NCI-H2107 (cell line): ENCODE results near the gene RAET1G.
"Not testable (repeated sequence)": the region's sequence is repeated elsewhere in the genome, so short reads cannot be mapped to it uniquely, and the experiment has no call there.

ENCODE experiments used
- DNase-seq: peaks from one replicate; lab custom pipeline; 2025; lab: John Stamatoyannopoulos, UW

RAET1G gene

DNA sequence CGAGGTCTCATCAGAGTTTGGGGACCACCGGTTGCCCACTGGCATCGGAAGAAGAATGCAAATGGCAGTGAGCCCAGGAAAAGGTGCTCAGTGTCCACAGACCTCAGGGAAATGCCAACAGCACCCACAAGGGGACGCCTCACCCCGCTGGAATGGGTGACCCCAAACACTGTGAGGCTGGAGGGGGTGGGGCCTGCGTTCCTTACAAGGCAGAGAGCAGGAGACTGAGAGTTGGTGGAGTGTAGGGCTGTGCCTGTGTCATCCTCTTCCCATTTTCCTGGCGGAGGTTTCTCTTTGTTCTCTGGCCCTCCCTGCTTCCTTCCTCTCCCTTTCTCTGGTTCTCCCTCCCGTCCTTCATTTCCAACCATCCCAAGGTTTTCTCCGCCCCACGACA lies 31.0 kb upstream of the RAET1G start:
- not testable (repeated sequence) for DNase-seq

DNA sequence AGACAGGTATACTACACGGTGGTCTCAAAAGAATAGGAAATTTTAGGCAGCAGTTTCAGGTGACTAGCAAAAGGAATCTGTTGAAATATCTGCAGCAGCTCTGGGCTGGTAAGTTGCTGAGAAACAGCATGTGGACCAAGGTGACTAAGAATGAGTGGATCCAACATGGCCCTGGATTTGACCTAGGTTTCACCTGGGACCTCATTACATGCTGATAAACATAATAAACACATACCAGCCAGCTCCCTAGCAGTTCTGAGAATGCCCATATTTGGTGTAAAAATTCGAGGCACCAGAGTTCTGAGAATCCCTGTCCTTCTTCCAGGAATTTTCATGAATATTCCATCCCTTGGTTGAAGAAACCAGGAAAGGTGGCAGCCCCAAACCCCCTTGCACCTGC lies 30.5 kb upstream of the RAET1G start:
- not testable (repeated sequence) for DNase-seq

DNA sequence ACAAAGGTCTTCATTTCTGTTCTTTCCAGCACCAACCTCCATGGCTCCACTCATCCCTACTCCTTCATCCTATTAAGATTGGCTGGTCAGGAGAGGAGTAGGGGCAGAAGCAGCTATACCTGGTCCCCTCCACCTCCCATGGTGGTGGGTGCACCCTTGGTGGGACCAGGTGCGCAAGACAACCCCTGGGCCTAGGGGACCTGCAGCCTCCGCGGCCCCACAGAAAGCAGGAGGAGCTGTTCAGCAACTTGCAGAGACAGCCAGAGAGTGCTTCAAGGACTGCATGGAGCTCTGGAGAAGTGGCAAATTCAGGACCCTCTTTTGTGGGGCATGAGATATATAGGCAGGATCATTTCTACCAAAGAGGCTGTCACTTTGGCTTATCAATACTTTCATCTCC lies 28.7 kb upstream of the RAET1G start:
- DNase-seq = no peak

DNA sequence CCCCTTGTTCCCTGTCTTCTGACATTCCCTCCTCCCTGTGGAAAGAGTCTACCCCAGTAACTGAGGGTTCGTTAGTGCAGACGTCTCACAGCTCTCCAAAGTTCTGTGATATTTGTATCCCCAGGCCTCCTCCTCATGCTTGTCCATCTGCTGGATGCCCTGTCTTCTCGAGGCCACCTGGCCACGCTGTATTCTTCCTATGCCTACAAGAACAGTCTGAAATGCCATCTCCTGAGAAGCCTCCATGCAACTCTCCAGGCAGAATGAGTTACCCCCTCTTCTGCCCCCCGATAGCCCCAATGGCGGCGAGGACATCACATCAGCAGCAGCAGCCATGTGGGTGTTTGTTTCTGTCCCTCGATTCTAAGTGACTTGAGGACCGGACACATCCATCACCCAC lies 28.2 kb upstream of the RAET1G start:
- DNase-seq = no peak

DNA sequence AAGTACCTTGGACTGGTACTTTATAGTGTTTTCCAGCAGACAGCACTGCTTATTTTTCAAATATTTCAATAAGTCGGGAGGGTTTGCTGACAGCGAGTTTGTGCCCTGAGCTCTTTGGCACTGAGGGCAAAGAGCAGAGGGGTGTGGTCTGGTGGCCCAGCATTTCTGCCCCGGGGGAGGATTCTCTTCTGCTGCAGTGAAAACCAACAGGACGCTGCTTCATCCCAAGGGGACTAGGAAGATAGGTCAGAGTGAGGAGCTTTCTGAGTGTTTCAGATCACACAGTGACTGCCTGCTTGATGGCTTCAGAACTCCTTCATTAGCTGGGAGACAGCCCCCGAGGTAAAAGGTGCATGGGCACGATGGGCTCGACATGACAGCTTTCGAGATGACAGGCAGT lies 27.5 kb upstream of the RAET1G start:
- no peak for DNase-seq

DNA sequence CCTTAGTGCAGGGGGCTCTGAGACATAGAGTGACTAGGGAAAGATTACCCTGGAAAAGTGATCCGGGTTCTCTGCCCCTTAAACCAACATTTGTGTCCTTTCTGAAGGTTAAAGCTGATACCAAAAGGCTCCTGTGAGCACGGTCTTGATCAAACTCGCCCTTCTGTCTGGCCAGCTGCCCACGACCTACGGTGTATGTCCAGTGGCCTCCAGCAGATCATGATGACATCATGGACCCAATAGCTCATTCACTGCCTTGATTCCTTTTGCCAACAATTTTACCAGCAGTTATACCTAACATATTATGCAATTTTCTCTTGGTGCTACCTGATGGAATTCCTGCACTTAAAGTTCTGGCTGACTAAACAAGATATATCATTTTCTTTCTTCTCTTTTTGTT lies 25.7 kb upstream of the RAET1G start:
- no peak for DNase-seq

DNA sequence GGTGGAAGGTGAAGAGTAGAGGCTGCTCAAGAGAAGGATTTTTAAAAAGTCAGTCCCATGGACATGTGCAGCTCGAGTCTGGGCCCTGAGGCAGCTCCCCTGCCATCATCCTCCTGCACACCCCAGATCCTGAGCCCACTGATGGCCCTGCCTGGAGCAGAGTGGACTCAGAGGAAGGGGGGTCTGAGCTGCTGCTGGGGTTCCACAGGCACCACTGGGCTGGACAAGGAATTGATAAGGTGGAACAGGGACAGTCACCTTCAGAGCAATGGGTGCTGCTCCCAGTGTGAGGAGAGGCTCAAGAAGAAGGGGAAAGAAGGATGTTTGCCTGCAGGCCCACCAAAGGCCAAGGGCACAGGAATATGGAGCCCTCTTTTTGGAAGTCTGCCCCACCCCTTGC lies 25.1 kb upstream of the RAET1G start:
- DNase-seq = no peak

DNA sequence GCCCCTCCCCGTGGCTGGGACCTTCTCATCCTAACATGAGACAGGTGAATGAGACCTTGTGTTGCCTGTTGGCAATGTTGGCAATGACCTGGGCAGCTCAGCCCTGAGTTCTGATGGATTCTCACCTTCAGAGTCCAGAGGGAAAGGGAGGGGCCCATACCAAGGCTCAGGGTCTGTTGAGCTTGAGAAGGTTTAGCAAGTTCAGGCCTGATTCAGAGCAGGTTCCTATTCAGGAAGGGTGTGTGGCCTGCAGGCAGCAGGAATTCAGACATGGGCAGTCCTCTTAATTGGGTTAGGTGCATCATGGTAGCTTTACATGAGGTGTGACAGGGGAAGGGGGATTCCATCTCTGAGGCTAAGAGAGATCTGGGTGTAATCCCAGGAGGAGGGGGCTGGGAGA lies 24.6 kb upstream of the RAET1G start:
- not testable (repeated sequence) for DNase-seq

DNA sequence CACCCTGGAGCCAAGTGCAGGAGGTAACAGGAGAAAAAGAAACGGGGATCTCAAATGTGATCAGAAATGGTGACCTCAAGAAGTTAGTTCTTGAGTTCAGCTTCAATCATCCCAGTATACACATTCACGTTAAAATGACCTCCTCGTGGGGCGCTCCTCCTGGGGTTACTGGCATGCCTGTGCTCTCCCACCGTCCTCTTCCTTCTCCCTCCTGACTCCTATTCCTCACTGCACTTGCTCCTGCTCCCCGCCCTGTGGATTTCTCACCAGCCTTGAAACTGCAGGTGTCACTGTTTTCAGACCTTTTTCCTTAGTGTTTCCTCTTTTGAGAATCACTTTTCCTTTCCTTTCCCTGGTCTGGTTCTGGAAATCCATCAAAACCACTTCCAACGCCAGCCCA lies 23.7 kb upstream of the RAET1G start:
- DNase-seq = not testable (repeated sequence)

DNA sequence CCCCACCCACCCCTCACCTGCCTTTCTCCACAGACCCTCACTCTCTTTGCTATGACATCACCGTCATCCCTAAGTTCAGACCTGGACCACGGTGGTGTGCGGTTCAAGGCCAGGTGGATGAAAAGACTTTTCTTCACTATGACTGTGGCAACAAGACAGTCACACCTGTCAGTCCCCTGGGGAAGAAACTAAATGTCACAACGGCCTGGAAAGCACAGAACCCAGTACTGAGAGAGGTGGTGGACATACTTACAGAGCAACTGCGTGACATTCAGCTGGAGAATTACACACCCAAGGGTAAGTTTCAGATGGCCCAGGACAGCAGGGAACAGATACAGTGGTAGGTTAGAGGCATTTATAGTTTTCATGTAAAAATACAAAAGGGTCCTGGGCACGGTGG lies 22.4 kb upstream of the RAET1G start:
- DNase-seq = not testable (repeated sequence)

DNA sequence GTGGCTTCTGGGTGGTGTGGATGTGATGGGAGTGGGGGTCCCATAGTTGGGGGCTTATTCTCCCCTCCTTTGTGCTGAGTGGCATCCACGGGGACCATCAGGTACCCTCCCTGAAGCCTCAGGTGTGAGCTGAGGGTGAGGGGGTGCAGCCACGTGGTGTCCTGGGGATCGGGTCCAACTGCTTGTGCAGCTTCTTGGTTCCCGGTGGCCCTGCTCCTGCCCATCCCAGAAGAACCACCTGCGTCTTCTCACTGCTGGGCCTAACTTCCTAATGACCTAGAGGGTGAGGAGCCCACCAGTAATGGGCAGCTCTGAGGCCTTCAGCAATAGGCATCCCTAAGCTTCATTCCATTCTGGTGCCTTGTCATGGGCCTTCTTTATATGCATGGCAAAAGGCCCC lies 20.4 kb upstream of the RAET1G start:
- DNase-seq = not testable (repeated sequence)

DNA sequence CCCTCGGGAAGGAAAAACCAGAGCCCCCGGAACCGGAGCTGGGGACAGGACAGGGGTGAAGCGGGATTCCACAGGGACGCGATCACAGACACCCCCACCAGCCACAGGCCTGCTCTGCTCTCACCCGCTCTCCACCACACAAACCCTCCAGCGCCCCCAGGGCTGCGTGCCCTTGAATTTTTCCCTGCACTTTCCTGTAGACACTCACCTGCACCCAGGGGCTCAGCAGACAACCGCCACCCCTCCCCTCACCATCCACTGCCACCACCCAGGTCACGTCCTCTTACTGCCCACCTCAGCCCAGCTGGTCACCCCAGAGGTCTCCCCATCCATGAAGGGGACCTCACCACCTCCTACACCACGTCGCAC lies 19.5 kb upstream of the RAET1G start:
- DNase-seq = no peak

DNA sequence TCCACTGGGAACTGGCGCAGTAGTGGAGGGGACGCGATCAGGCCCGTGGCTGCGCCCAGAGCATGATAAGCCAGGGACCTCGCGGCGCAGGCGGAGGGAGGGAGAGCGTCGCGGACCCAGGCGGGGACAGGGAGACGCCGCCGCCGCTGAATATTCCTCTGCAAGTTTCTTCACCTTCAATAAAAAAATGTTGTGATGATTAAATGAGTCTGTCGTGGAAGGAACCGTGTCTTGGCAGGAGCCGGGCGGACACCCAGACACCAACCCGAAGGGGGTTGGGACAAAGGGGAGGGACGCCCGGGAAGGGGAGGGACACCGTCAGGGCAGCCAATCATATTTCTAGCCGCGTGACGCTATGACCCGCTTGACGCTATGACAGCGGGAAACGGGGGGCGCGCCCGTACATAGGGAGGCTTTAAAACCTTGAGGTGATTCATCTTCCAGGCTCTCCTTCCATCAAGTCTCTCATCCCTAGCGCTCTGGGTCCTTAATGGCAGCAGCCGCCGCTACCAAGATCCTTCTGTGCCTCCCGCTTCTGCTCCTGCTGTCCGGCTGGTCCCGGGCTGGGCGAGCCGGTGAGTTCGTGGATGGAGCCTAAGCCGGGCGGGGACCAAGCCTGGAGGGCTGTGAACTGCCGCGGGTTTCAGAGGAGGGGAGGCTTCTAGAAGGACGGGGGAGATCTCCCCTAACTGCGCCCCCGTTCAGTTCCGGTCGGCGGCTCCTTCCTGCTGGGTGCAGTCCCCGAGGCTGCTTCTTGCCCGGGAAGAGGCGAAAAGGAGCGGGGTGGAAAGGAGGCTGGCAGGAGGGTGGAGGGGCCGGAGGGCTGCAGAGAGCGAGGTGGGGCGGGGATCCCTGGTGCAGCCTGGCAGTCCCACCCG lies 18.9 kb upstream of the RAET1G start, which contains the start of gene ULBP2:
Gene ULBP2 (plus strand): TSS at position 432 of the 878 bp plus-strand sequence. CDS start 59 bp downstream, at position 491.
- peak; percentile 46 for DNase-seq

DNA sequence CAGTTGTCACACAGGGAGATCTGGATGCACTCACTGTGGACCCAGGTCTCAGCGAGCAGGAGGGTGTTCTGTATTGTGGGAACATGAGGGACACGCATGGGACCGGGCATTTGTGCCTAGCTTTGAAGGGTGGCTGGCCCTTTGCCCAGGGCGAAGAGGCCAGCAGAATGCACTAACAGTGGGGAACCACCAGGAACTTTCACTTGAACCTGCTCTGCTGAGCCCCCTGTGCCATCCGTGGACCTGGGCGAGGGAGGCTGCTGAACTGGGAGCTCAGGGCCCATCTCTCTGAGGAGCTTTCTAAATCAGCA lies 17.7 kb upstream of the RAET1G start:
- DNase-seq = no peak

DNA sequence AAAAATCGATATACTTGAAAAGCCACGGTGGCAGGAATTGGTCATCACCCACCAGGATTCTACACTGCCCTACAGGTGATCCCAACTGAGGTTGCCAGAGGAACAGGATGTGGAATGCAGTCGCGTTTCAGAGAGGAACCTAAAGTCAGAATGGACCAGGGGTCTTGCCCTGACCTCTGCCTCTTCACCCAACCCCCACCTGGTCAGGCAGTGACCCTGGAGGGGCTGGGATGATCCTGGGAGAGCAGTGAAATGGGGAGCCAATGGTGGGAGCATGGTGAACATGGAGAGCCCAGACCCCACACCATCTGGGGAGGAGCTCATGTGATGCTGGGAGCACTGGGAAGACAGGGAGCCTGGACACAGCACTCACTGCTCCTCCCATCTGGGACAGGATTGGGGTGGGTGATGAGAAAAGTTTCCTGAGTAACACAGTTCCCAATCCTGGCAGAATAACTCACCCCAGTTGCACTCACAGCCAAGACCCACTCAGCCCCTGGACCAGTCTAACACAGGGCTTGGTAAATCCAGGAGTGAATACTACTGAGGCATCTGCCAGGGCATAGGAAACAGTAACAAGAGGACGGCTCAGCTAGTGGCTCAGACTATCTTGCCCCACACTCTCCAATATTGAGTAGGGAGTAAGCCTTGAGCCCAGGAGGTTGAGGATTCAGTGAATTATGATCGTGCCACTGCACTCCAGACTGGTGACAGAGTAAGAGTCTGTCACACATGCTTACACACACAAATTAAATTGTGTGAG lies 17.2 kb upstream of the RAET1G start:
- no peak for DNase-seq

DNA sequence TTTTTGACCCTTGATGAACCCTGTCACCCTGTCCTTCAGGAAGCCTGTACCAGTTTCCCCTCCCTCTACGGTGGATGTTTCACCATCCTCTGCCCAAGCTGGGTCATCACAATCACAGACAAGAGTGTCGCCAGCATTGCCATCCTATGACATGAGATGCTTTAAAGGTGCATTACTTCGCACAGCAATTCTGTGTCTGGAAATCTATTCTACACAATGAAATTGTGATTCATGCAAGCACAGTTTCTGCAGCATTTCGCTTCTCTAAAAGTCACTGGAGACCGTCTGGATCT lies 16.4 kb upstream of the RAET1G start:
- DNase-seq = no peak

DNA sequence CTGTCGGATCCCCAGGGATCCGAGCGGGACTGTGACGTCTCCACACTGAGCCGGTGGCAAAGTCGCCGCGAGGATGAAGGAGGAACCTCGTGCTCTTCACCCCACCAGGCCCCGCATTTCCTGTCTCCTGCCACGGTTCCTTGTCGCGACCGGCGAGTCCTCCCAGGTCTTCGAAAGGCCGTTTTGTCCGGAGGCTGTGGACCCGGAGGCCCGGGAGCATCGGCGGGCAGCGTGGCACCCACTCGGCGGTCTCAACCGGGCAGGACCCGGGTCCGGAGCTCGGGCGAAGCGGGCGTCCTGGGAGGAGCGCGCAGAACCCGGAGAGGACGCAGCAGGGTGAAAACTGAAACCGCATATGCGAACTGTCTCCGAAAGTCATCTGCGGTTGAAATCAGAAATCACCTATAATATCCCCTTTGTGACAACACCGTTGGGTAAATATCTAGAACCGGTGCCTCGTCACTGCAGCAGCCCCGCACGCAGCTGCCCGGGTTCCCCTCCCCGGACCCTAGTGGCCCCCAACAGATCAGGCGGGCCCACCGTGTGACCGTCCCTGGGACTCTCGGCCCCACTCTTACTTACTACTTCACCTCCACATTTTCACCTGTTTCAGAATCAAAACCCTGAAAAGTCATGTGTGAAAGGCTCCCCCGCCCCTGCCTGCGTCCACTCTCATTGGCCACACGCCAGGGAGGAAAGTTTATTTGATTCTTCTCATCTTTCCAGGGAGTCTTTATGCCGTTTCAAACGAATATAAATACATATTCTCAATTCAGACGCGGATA lies 15.8 kb upstream of the RAET1G start:
- no peak for DNase-seq

DNA sequence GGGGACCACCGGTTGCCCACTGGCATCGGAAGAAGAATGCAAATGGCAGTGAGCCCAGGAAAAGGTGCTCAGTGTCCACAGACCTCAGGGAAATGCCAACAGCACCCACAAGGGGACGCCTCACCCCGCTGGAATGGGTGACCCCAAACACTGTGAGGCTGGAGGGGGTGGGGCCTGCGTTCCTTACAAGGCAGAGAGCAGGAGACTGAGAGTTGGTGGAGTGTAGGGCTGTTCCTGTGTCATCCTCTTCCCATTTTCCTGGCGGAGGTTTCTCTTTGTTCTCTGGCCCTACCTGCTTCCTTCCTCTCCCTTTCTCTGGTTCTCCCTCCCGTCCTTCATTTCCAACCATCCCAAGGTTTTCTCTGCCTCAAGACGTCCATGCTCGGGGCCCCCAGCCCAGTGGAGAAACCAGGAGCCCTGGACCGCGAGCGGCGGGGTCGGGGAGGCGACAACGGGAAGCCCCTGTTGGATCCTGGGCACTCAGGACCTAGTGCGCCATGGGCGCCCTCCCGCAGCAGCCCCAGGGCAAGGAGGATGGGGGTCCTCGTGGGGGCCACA lies 15.2 kb upstream of the RAET1G start:
- DNase-seq = not testable (repeated sequence)

DNA sequence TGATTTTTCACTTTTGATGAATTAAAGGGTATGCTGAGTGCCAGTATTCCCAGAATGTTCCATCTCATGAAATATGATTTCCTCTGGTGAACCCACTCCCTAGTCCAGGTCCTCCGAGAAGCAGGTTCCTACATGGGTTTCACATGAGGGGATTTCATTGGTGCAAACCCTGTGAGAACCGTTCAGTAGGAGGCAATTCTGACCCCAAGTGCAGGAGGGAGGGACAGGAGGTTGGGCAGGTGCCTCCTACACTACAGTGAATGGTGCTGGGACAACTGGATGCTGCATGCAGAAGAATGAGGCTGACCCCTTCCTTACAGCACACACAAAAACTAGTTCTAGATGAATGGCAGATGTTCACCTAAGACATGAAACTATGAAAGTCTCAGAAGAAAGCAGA lies 13.8 kb upstream of the RAET1G start:
- DNase-seq = no peak

DNA sequence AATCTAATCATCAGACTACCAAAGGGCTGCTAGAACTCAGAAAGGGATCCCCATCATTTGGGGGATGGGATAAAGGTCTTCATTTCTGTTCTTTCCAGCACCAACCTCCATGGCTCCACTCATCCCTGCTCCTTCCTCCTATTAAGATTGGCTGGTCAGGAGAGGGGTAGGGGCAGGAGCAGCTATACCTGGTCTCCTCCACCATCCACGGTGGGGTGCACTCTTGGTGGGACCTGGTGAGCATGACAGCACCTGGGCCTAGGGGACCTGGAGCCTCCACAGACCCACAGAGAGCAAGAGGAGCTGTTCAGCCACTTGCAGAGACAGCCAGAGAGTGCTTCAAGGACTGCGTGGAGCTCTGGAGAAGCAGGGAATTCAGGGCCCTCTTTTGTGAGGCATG lies 12.7 kb upstream of the RAET1G start:
- no peak for DNase-seq

DNA sequence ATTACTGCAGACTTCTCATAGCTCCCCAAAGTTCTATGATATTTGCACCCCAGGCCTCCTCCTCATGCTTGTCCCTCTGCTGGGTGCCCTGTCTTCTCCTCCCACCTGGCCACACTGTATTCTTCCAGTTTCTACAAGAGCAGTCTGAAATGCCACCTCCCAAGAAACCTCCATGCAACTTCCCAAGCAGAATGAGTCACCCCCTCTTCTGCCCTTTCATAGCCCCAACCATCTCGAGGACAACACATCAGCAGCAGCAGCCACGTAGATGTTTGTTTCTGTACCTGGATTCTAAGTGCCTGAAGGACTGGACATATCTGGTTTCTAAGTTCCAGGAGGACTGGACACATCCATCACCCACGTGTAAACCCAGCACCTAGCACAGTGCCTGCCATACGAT lies 12.3 kb upstream of the RAET1G start:
- no peak for DNase-seq
